ENCODE measurements around the gene ABCC4.

ABCC4 gene

GRCh38 chr13:94984958-94985357, 316.3 kb downstream of the ABCC4 start:
- DNase-seq = no peak

GRCh38 chr13:94978516-94978915, 322.7 kb downstream of the ABCC4 start:
- DNase-seq = no peak

GRCh38 chr13:94974015-94974951, 327.0 kb downstream of the ABCC4 start:
- DNase-seq = no peak

- no peak for DNase-seq
Measured at GRCh38 chr13:94972262-94972661, 329.0 kb downstream of the ABCC4 start.

Data from activated CD4-positive, alpha-beta T cell treated with anti-CD3 and anti-CD28 coated beads, Interleukin-2, amount 50 U/mL, for 16 hours (primary cell).